Adrenal gland (tissue), 12 donors: ENCODE data around the gene ERVK3-1. TPM values are rescaled to one million over a fixed set of nuclear protein-coding genes. Genes with fewer than 3 reads are reported as not detected.
"Not testable (repeated sequence)": the region's sequence is repeated elsewhere in the genome, so short reads cannot be mapped to it uniquely, and the experiment has no call there.

Experiments used
- DNase-seq, 7 donors: peaks; one replicate each; pipeline ENCODE4 v3.0.0-alpha.2; 2019 to 2020
- H3K27ac ChIP-seq, 5 donors: fragments of 200-600 bp; sonication (generic) in 4 of 5; 1 replicate in 3 of 5; 2 replicates in 2 of 5; pipeline versions ENCODE4 v1.5.1 to v1.8.0; 2016 to 2020; ENCODE audit warnings: mild to moderate bottlenecking in 1 of 5
- H3K27me3 ChIP-seq: fragments of 200-600 bp; 2 replicates; pipeline ENCODE4 v1.8.0; 2021
- H3K36me3 ChIP-seq, 2 donors: fragments of 200-600 bp; replicated peaks in 1 of 2; 1 replicate in 1 of 2; 2 replicates in 1 of 2; pipeline versions ENCODE4 v1.5.1 to v1.8.0; 2018 to 2022
- H3K4me1 ChIP-seq, 2 donors: fragments of 200-600 bp; replicated peaks in 1 of 2; 1 replicate in 1 of 2; 2 replicates in 1 of 2; pipeline versions ENCODE4 v1.5.1 to v1.8.0; 2018 to 2021
- H3K4me3 ChIP-seq, 4 donors: fragments of 200-600 bp; sonication (generic) in 3 of 4; one replicate each; pipeline ENCODE4 v1.5.1; 2016 to 2018
- H3K9me3 ChIP-seq, 3 donors: fragments of 200-600 bp; sonication (generic) in 1 of 3; replicated peaks in 1 of 3; 1 replicate in 2 of 3; 2 replicates in 1 of 3; pipeline versions ENCODE4 v1.5.1 to v1.8.0; 2016 to 2021
- POLR2A ChIP-seq, 2 donors: fragments of 450-650 bp; IDR thresholded peaks; one replicate each; pipeline ENCODE4 v1.6.1; 2017; ENCODE audit warnings: antibody characterized with exemption in 2 of 2, mild to moderate bottlenecking in 2 of 2, moderate library complexity in 1 of 2
- WGBS, 4 donors: extraction: QIAGEN DNeasy Blood & Tissue Kit in 2 of 4; methylation state at CpG; one replicate each; pipeline versions ENCODE4 v1.1.5 to v1.1.7; 2013 to 2017; 5-methylcytosine and 5-hydroxymethylcytosine counted together
- intact Hi-C, 2 donors: fragments of 100-400 bp; cut with DNase I; formaldehyde crosslinking; loops; one replicate each; pipeline versions ENCODE4 v1.14.1 to v1.15.0; 2022 to 2023
- polyA plus RNA-seq, 3 donors: library from polyadenylated mRNA; stranded (reverse); fragments of 200-250 nt in 2 of 3; fragments of 350-450 nt in 1 of 3; fragmentation: Illumina TruSeq in 1 of 3; extraction: RNeasy Lipid Tissue Mini Kit (QIAGEN cat#74804) in 1 of 3; gene quantifications; one replicate each; pipeline ENCODE4 v1.2.3, GENCODE V29; 2013 to 2014
- total RNA-seq, 9 donors: library from RNA; depleted of rRNA in 4 of 9; stranded (reverse); fragments of >200 nt in 4 of 9; fragments of 120-200 nt in 1 of 9; fragmentation: NEBNext Ultra II Directional in 1 of 9; extraction: Animal tissue kit (Norgen Biotek cat#: 25700) in 1 of 9; gene quantifications; one replicate each; pipeline versions ENCODE4 v1.1.0 to v1.2.4, GENCODE V29; 2013 to 2023
- TF ChIP-seq, protein P1 (sequence below), 6 experiments: fragments of 450-650 bp in 4 of 6; fragments of 200-600 bp in 2 of 6; sonication (generic) in 1 of 6; IDR thresholded peaks; 1 replicate in 5 of 6; 2 replicates in 1 of 6; pipeline versions ENCODE4 v1.5.1 to v1.8.0; 2016 to 2021; ENCODE audit warnings: antibody characterized with exemption in 6 of 6, mild to moderate bottlenecking in 2 of 6, moderate library complexity in 1 of 6
- donor health status: healthy with polysubstance abuse.
- donor health status: Bipolar disorder and iron deficiency.
- donor health status: DM: yes; HTN: yes; CAD: no.
- donor health status: DM: no; HTN: no; CAD: no.
- donor health status: DM: no; HTN: no; CAD: no.
- donor health status: DM: yes; HTN: yes; CAD: no.

ERVK3-1 gene
- total and polyA plus RNA-seq, 12 donors = 18.4 to 70.5 (median 35.3) TPM

DNA sequence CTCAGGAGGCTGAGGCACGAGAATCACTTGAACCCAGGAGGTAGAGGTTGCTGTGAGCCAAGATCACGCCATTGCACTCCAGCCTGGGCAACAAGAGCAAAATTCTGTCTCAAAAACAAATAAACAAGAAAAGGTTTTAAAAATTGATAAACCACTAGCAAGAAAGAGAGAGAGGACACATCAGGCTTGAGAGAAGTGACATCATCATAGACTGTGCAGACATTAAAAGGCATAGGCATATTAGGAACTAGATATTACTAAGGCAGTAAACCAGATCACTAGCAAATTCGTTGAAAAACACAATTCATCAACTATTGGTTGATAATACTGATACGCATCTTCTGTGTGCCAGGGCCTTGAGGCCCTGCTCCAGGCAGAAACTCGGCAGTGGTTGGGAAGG lies 40.4 kb downstream of the ERVK3-1 start:
- H3K27me3 ChIP-seq = peaks cover 8% of the 10 kb centered on the region
- 63 to 75% (median 67%) methylated on average over 5 of the region's 5 CpGs for WGBS, 4 donors
- no peak for DNase-seq

DNA sequence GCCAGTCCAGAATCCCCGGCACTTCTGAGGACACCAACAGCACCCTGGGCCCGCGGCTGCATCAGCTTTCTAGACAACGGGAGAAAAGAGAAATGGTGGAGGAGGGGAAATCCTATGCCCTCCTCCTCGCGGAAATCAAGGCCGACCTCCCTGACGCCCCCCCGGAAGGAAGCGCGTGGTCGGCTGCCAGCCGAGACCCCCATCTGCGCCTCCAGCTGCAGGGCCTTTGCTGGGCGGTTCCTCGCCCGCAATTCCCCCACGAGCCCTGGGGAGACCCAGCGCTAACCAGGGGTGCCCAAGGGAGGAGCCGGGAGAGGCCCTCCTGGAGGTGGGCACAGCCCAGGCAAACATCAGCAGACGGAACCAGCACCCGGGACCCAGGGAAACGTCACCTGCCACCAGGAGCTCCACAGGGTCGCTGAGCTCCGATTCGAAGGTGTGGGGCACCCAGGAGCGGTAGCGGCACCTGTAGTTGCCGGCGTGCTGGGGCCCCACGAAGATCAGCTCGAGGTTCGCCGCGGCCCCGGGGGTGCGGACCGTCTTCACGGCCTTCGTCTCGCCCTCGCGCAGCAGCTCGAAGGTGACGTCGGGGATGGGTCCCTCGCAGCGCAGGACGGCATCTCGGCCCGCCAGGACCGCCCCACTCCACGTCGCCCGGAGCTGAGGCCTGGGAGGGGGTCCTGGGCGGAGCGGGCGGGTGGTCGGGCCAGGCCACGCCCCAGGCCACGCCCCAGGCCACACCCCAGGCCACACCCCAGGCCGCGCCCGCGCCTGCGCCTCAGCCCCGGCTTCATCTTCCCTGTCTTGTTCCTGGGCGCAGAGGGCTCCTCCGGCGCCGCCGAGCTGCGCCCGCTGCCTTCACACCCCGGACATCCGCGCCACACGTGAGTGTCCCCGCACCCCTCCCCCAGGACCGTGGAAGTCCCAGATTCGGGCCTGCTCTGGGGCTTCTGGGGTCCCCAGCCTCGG lies 42.1 kb downstream of the ERVK3-1 start:
- Histone ChIP-seq H3K27ac (peak overlapping the region in 3 of 5 donors; percentile 55 to 82 (median 75)), H3K4me1 (peaks cover 9 to 14% of the 10 kb centered on the region in 2 donors), H3K27me3 (peaks cover 17% of the 10 kb centered on the region), H3K36me3 (no peaks in the 10 kb centered on the region), H3K4me3 (peak overlapping the region in 2 of 4 donors; percentile 13 to 66), H3K9me3 (no peaks in the 10 kb centered on the region)
- TF ChIP-seq, protein P1, sequence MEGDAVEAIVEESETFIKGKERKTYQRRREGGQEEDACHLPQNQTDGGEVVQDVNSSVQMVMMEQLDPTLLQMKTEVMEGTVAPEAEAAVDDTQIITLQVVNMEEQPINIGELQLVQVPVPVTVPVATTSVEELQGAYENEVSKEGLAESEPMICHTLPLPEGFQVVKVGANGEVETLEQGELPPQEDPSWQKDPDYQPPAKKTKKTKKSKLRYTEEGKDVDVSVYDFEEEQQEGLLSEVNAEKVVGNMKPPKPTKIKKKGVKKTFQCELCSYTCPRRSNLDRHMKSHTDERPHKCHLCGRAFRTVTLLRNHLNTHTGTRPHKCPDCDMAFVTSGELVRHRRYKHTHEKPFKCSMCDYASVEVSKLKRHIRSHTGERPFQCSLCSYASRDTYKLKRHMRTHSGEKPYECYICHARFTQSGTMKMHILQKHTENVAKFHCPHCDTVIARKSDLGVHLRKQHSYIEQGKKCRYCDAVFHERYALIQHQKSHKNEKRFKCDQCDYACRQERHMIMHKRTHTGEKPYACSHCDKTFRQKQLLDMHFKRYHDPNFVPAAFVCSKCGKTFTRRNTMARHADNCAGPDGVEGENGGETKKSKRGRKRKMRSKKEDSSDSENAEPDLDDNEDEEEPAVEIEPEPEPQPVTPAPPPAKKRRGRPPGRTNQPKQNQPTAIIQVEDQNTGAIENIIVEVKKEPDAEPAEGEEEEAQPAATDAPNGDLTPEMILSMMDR (IDR thresholded peaks at IDR 0.05) = no peak
- peak in 1 of 2 donors; percentile 16 for TF ChIP-seq POLR2A (IDR thresholded peaks at IDR 0.05)
- DNase-seq = peak in 5 of 7 donors; percentile 33 to 70 (median 44)
- intact Hi-C loops = no loop called here
- 1 to 4% (median 2%) methylated on average over 19 to 82 of the region's 82 CpGs for WGBS, 4 donors

More for the DNA sequence above, 40.4 kb downstream of the ERVK3-1 start:
- TF ChIP-seq POLR2A (IDR thresholded peaks at IDR 0.05) = no peak
- TF ChIP-seq, protein P1 (IDR thresholded peaks at IDR 0.05) = no peak
- no peak overlapping the region for H3K27ac ChIP-seq
- H3K9me3 ChIP-seq = no peaks in the 10 kb centered on the region
- intact Hi-C loops = no loop called here
- H3K4me1 ChIP-seq = peaks cover 9 to 13% of the 10 kb centered on the region in 2 donors
- H3K4me3 ChIP-seq = no peak overlapping the region
- H3K36me3 ChIP-seq = no peaks in the 10 kb centered on the region

- intact Hi-C loops, H3K9me3 ChIP-seq, DNase-seq, H3K36me3 ChIP-seq: not testable (repeated sequence)
- WGBS, 4 donors = 19 to 29% (median 24%) methylated on average over 12 of the region's 12 CpGs
- Histone ChIP-seq H3K4me3 (peak overlapping the region in 2 of 4 donors; percentile 13 to 66), H3K27ac (peak overlapping the region in 1 of 5 donors; percentile 82), H3K27me3 (peaks cover 17% of the 10 kb centered on the region), H3K4me1 (peaks cover 9 to 14% of the 10 kb centered on the region in 2 donors)
Measured at GRCh38 chr19:58348080-58348479, 42.9 kb downstream of the ERVK3-1 start.

- intact Hi-C loops = no loop called here
- peaks cover 17% of the 10 kb centered on the region for H3K27me3 ChIP-seq
- no peak for DNase-seq
Measured at GRCh38 chr19:58349590-58349989, 44.4 kb downstream of the ERVK3-1 start.

GRCh38 chr19:58350001-58350861 lies 45.1 kb downstream of the ERVK3-1 start:
- Histone ChIP-seq H3K36me3 (no peaks in the 10 kb centered on the region), H3K9me3 (no peaks in the 10 kb centered on the region), H3K4me1 (peaks cover 9 to 14% of the 10 kb centered on the region in 2 donors), H3K27ac (no peak overlapping the region), H3K27me3 (peaks cover 18% of the 10 kb centered on the region), H3K4me3 (no peak overlapping the region)
- TF ChIP-seq POLR2A (IDR thresholded peaks at IDR 0.05) = no peak
- TF ChIP-seq, protein P1 (IDR thresholded peaks at IDR 0.05) = no peak
- intact Hi-C loops = no loop called here
- WGBS, 4 donors = 21 to 41% (median 26%) methylated on average over 28 to 84 of the region's 84 CpGs
- DNase-seq = no peak

More at GRCh38 chr19:58349590-58349989, 44.4 kb downstream of the ERVK3-1 start:
- H3K27ac ChIP-seq = no peak overlapping the region
- H3K36me3 ChIP-seq = no peaks in the 10 kb centered on the region
- H3K9me3 ChIP-seq = no peaks in the 10 kb centered on the region
- no peak overlapping the region for H3K4me3 ChIP-seq
- TF ChIP-seq POLR2A (IDR thresholded peaks at IDR 0.05) = no peak
- H3K4me1 ChIP-seq = peaks cover 9 to 14% of the 10 kb centered on the region in 2 donors
- 39 to 51% (median 42%) methylated on average over 8 of the region's 8 CpGs for WGBS, 4 donors
